GM20431 (cell line): ENCODE results near the gene ZNF577.
"Not testable (repeated sequence)": the region's sequence is repeated elsewhere in the genome, so short reads cannot be mapped to it uniquely, and the experiment has no call there.

Experiments used
- in situ Hi-C: fragments of 300-500 bp; cut with MseI, MboI; formaldehyde crosslinking; loops from one replicate; pipeline ENCODE4 v1.15.0; 2020; ENCODE audit warnings: low sequenced_read_pairs; ENCODE audit not compliant: unreplicated experiment

The ZNF577 gene

DNA sequence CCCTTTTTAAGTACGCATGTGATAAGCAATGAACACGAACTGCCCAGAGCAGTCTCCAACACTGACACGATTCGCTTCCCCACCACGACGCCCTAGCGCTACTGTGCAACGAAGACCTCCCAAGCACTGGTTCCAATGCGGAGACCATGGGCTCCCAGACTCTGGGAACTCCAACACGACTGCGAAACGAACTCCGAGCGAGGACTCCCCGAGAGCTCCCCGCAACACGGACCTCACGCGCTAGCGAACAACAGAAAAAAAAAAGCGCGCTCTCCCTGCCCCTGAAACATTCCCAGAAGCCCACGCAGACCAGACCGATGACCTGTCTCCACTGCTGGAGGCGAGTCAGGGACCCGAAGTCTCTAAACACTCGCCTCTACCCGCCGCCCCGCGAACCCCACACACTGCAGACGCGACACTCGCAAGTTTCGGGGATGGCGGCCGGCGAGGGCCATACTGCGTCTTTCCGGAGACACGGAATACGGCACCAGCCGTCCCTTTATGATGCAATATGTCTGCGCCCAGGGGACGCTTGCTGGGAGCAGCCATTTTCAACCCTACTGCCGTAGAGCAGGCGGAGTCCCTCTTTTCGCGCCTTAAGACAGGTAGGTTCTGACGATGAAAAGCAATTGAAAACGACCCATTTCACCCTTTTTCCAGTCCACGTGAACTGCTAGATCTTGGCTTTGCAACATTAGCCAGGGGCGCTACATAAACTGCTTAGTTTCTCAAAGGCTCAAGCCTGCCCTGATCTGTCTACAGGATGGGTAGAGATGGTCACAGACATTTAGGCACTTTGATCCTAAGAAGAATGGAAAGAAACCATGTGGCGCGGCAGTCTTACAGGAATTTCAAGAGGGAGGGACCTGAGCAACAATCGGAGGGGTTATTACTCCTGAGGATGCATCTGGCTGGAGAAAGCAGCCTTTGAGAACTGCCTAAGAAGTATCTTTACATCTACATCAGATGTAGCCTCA is at the start of gene ZNF577:
Gene ZNF577, minus strand, starts transcription at position 430 of the 977 bp plus-strand sequence. CDS start 7,569 bp downstream, outside the sequence.
- in situ Hi-C loops, result no loop called here

DNA sequence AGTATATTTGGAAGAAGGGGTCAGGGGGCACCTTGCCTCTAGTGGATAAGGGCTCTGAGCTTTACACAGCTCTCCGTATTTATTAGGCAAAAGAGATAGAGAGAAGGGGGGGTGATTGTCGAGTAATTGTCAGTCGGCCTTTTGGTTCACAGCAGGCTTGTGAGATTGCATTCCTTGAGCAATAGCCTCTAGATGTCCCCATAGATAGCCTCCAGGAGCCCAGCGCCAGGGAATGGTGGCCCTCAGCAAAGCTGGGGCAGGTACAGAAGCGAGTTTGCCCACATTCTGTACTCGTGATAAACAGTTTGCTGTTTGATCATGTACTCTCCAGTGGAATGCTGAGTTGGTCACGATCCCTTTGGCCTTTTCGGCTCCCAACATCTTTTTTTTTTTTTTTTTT is 44.2 kb upstream of the ZNF577 start:
- in situ Hi-C loops, result no loop called here

DNA sequence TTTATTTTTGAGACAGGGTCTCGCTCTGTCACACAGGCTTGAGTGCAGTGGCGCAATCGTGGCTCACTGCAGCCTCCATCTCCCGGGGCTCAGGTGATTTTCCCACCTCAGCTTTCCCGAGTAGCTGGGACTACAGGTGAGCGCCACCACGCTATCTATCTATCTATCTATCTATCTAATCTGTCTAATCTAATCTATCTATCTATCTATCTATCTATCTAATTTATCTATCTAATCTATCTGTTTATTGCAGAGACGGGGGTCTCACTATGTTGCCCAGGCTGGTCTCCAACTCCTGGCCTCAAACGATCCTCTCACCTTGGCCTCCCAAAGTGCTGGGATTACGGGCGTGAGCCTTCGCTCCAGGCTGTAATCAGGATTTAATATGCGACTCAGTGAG is 40.1 kb upstream of the ZNF577 start:
- in situ Hi-C loops, result no loop called here

DNA sequence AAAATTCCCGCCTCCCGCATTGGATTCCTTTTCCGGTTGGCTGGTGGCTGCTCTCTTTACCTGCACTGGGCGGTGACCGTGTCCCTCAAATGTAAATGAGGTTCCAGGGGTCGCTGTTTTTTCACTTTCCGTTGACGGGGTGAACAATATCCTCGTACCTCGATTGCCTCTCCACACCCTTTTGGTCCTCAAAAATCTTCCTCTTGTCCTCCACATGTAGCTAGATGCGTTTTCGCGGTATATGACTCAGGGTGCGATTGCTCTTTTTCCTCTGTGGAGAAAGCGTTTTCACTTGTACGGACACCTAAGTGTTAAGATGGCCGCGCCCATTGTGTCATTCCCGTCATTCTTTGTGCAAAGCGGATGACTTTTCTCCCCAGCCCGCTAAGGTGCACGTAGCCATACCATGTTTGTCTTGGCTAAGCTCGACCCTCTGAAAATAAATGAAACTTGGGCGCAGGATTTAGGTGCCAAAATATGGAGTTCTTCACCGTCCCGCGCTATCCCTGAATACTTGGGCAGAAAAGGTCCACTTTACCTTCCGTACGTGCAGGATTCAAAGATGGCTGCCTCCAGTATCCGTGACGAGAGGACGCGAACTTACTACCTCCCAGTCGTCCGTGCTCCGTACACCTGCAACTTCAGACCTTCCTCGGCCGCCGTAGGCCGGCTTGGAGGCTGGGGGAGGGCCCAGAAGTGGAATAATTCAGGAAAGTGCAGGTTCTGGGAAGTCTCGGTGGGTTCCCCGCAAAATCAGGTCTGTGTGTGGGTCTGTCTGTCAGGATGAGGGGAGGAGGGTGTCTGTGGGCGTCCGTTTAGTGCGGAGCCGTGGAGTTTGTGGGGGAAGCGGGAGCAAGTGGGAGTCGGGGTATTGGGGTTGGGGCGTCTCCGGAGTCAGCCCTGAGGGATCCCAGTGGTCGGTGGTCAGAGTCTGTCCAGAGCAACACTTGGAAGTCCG is 39.3 kb upstream of the ZNF577 start, which contains the start of gene ZNF613:
Gene ZNF613, plus strand, starts transcription at position 689 of the 958 bp plus-strand sequence. CDS start 8,749 bp downstream, outside the sequence.
- in situ Hi-C loops, result no loop called here

DNA sequence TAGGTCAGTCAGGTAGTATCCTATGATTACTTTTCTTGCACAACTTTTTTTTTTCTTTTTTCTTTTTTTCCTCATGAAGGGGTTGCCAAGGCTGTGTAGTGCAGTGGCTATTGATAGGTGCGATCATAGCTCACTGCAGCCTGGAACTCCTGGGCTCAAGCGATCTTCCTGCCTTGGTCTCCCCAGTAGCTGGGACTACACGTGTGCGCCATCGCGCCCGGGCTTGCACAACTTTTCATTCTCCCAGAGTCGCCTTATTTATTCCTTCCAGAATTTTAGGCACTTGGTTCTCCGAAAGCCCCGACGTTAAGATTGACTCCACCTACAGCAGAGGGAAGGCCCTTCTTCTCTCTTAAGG is 38.7 kb upstream of the ZNF577 start:
- in situ Hi-C loops, result no loop called here

DNA sequence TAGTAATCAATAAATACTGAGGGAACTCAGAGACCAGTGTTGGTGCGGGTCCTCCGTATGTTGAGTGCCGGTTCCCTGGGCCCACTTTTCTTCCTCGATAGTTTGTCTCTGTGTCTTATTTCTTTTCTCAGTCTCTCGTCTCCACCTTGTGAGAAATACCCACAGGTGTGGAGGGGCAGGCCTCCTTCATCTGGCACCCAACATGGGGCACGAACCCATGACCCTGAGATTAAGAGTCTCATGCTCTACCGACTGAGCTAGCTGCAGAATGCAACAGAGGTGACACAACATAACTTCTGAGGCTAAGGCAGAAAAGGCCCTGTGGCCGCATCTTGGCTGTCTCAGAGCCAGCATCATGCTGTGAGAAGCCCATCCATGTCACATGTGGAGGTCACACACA is 34.2 kb upstream of the ZNF577 start:
- in situ Hi-C loops, result no loop called here

DNA sequence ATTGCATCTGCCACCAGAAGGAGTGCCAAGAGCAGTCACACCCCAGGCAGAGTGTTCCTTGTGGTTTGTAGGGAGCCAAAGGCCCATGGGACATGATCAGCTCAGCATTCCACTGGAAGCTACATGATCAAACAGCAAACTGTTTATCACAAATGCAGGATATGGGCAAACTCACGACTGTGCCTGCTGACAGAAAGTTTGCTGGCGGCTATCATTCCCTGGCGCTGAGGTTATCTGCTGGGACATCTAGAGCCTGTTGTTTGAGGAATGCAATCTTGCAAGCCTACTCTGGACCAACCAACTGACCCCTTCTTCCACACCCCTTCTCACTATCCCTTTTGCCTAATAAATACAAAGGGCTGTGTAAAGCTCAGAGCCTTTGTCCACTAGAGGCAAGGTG is 31.9 kb upstream of the ZNF577 start:
- in situ Hi-C loops, result no loop called here

DNA sequence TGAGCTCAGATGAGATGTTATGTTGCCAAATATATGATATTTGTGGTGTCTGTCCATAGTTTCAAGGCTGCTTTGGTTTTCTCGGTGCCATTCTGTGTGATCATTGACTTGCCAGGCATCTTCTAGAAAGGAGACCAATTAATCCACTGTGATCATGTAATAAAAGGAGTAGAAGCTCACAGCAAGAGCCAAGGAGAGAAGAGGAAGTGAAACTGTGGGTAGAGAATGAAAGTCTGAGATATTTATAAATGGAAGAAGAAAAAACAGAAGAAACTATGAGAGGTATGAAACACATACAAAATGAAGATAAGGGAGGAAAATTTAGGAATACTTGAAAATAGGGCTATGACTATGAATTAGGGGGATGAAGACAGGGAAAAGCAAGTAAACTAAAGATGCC is 28.4 kb upstream of the ZNF577 start:
- in situ Hi-C loops, result no loop called here

DNA sequence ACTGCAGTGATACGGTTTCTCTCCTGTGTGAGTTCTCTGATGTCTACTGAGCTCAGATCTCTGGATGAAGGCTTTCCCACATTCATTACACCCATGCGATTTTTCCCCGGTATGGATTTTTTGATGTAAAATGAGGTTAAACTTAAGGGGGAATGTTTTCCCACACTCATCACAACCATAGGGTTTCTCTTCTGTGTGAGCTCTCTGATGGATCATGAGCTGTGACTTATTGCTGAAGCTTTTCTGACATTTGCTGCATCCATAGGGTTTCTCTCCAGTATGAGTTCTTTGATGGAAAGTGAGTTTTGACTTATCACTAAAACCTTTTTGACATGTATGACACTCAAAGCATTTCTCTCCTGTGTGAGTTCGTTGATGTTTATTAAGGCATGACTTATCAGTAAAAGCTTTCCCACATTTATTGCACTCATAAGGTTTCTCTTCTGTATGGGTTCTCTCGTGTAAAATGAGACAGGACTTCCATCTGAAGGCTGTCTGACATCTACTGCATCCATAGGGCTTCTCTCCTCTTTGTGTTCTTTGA is 27.6 kb upstream of the ZNF577 start:
- in situ Hi-C loops, result no loop called here

DNA sequence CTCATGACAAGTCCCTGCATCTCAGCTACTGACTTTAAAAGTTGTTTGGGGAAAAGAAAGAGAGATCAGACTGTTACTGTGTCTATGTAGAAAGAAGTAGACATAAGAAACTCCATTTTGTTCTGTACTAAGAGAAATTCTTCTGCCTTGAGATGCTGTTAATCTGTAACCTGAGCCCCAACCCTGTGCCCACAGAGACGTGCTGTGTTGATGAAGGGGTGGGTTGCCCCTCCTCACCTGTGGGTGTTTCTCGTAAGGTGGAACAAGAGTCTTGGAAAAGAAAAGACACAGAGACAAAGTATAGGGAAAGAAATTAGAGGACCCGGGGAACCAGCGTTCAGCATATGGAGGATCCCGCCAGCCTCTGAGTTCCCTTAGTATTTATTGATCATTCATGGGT is 20.2 kb upstream of the ZNF577 start:
- in situ Hi-C loops, result not testable (repeated sequence)

DNA sequence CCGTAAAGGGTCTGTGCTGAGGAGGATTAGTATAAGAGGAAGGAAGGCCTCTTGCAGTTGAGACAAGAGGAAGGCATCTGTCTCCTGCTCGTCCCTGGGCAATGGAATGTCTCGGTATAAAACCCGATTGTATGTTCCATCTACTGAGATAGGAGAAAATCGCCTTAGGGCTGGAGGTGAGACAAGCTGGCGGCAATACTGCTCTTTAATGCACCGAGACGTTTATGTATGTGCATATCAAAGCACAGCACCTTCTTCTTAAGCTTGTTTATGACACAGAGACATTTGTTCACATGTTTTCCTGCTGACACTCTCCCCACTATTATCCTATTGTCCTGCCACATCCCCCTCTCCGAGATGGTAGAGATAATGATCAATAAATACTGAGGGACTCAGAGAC is 18.4 kb upstream of the ZNF577 start:
- in situ Hi-C loops, result not testable (repeated sequence)

DNA sequence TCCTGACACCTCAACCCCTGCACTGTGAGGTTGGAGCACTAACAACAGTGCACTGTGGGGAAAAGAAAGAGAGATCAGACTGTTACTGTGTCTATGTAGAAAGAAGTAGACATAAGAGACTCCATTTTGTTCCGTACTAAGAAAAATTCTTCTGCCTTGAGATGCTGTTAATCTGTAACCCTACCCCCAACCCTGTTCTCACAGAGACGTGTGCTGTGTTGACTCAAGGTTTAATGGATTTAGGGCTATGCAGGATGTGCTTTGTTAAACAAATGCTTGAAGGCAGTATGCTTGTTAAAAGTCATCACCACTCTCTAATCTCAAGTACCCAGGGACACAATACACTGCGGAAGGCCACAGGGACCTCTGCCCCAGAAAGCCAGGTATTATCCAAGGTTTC is 17.9 kb upstream of the ZNF577 start:
- in situ Hi-C loops, result not testable (repeated sequence)

DNA sequence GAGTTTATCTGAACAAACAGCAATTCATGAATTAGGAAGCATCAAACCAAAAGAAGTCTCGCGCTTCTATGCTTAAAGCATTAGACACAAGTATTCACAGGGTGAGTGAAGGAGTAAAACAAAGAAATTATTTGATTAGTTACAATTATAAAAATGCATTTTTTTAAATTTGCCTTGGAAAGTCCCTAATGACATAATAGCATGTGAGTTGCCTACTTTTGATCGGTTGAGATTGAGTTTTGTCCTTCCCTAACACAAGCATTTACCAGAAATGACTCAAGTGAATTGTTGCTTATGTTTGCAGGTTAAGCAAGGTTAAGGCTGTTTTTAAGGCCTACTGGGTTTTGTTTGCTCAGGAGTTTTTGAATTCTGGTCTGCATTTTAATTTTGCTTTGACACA is 17.5 kb upstream of the ZNF577 start:
- in situ Hi-C loops, result no loop called here

DNA sequence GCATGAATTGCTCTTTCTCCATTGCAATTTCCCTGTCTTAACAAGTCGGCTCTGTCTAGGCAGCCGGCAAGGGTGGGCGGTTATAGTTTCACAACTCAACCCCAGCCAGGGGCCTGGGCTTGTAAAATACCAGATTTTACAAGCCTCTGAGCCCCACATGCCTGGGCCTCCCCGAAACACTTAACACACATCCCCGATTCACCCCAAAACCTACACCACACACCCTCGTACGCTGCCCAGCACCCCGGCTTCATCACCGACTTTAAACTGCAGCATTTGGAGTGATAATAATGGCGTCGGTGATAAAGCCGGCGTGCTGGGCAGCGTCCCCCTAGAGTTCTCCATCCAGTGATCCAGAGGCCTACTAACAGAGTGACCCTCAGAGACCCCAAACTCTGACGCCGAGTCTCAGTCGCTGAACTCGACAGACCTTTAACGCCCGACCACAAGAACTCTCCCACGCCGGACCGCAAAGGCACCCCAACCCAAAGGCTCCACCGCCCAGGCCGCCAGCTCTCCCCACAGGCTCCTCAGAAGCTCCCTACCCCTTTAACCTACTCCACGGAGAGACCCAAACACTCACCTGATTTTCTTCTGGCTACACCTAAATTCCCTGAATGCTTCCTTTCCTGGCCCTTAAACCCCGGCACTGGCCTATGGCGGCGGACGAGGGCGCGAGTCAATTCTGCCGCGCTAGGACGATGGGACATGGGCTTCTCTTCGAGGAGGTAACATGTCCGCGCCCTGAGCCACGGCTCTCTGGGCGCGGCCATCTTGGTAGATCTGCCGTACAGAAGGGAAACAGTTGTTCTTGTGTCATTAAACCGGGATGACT is 16.8 kb upstream of the ZNF577 start, which contains the start of gene ZNF649:
Gene ZNF649, minus strand, starts transcription at position 687 of the 835 bp plus-strand sequence. CDS start 4,910 bp downstream, outside the sequence.
- in situ Hi-C loops, result no loop called here

DNA sequence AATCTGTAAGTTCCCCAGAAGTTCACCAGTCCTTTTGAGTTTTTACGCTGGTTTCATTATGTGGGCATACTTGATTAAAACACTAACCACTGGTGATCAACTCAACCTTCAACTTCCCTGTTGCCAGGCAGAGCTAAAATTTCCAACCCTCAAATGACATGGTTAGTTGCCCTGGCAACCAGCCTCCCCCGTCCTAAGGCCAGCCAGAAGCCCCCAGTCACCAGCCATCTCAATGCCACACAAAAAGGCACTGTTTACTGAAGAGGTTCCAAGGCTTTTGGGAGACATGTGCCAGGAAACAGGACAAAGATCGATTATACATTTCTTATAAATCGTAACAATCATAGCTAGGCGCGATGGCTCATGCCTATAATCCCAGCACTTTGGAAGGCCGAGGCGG is 15.4 kb upstream of the ZNF577 start:
- in situ Hi-C loops, result no loop called here

DNA sequence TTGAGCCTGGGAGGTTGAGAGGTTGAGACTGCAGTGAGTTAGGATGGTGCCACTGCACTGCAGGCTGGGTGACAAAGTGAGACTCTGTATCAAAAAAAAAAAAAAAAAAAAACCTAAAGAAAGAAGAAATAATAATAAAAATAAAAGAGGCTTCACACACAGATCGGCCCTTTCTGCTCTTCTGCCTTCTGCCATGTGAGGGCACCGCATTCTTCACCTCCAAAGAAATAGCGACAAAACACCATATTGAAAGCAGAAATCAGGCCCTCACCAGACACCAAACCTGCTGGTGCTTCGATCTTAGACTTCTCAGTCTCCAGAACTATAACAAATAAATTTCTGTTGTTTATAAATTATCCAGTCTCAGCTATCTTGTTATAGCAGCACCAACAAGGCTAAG is 14.1 kb upstream of the ZNF577 start:
- in situ Hi-C loops, result no loop called here

DNA sequence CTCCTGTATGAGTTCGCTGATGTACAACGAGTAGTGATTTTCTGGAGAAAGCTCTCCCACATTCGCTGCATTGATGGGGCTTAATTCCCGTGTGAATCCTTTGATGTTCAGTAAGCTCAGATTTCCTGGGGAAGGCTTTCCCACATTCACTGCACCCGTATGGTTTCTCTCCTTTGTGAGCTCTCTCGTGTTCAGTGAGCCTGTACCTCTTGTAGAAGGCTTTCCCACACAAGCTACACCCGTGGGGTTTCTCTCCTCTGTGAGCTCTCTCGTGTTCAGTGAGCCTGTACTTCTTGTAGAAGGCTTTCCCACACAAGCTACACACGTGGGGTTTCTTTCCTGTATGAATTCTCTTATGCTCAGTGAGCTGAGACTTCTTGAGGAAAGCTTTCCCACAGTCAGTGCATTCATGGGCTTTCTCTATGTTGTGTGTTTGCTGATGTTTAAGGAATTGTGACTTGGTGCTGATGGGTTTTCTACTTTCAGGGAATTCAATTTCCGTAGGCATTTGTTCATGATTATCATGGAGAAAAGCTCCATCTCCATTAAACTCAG is 3.5 kb upstream of the ZNF577 start:
- in situ Hi-C loops, result no loop called here

DNA sequence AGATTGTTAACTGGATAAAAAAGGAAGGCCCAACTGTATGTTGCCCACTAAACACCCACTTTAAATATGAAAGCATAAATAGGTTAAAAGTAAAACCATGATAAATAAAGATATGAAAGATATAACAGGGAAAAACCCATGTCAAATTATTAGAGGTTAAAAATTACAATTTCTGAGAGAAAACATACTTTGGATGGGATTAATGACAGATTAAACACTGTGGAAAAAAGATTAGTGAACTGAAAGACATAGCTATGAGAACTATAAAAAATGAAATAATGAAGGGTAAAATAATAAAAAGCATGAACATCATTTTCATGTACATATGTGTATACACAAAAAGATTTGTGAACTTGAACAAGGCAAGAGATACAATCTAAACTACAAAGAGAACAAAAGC is 2.2 kb upstream of the ZNF577 start:
- in situ Hi-C loops, result no loop called here

DNA sequence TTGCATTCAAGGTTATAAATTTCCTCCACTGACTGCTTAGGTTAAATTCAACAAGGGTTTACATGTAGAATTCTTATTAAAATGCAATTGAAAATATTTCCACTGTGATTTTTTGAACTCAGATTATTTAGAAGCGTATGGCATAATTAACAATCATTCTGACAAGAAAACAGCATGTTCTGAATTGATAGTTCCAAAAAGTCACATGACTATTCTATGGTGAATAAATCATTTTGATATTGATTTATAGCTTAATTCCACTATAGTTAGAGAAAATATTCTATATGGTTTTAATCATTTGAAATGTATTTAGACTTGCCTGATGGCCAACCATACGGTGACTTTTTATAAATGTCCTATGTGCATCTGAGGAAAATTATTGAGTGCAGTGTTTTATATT is 3.0 kb downstream of the ZNF577 start:
- in situ Hi-C loops, result no loop called here
